Gastroesophageal sphincter (tissue), 3 donors: ENCODE measurements around the gene NDUFB7.

Experiments
- EP300 ChIP-seq: sonication (generic); formaldehyde crosslinking; IDR thresholded peaks from one replicate; pipeline ENCODE4 v1.6.1; 2017; ENCODE audit warnings: antibody characterized with exemption, mild to moderate bottlenecking
- POLR2A ChIP-seq, 2 donors: fragments of 450-650 bp; IDR thresholded peaks; one replicate each; pipeline ENCODE4 v1.6.1; 2017; ENCODE audit warnings: antibody characterized with exemption in 2 of 2, mild to moderate bottlenecking in 2 of 2, moderate library complexity in 1 of 2
- POLR2AphosphoS5 ChIP-seq: sonication (generic); formaldehyde crosslinking; IDR thresholded peaks from one replicate; pipeline ENCODE4 v1.6.1; 2017; ENCODE audit warnings: antibody characterized with exemption
- TF ChIP-seq, protein P1 (sequence below), 4 experiments: fragments of 200-600 bp in 2 of 4; fragments of 450-650 bp in 2 of 4; sonication (generic) in 1 of 4; IDR thresholded peaks; one replicate each; pipeline ENCODE4 v1.5.1; 2017 to 2019; ENCODE audit warnings: antibody characterized with exemption in 4 of 4, mild to moderate bottlenecking in 2 of 4, moderate library complexity in 2 of 4

DNA sequence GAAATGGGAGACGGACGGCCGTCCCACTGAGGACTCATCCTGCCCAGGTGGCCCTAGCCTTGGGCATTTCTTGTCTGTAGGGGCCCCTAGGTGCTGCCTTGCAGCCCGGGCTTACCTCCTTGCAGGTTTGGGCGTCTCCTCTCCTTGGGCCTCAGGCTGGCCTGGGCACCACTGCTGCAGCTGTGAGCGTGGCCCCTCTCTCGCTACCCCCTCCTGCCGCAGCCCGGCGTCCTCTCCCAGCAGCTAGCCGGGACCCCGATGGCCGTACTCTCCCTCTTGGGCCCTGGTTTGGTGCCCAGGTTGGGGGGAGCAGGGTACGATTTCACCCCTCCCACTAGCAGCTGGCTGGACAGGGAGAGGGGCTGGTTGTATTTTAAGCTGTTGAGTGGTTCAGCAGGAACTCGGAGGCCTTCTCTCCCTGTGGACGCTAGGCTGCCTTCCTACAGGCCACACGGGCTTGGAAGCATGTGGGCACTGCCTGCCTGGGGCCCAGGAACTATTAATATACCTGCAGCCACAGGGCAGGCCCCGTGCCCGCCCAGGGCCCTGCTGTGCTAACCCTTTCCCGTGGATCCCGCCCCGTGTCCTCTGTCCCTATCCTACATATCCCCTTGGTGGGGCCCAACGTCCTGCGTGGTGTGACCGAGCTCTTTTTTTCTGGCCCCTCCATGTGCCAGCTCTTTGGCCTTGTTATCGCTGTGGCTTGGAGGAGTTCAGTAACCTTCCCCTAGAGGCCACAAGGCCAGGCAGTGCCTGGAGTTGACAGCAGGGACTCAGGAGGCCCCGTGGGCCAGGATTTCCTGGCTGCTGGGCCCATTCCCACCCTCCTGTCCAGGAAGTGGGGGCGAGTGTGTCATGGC, 11.7 kb downstream of the NDUFB7 start:
- TF ChIP-seq, protein P1, sequence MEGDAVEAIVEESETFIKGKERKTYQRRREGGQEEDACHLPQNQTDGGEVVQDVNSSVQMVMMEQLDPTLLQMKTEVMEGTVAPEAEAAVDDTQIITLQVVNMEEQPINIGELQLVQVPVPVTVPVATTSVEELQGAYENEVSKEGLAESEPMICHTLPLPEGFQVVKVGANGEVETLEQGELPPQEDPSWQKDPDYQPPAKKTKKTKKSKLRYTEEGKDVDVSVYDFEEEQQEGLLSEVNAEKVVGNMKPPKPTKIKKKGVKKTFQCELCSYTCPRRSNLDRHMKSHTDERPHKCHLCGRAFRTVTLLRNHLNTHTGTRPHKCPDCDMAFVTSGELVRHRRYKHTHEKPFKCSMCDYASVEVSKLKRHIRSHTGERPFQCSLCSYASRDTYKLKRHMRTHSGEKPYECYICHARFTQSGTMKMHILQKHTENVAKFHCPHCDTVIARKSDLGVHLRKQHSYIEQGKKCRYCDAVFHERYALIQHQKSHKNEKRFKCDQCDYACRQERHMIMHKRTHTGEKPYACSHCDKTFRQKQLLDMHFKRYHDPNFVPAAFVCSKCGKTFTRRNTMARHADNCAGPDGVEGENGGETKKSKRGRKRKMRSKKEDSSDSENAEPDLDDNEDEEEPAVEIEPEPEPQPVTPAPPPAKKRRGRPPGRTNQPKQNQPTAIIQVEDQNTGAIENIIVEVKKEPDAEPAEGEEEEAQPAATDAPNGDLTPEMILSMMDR (IDR thresholded peaks at IDR 0.05) = no peak
- TF ChIP-seq POLR2A (IDR thresholded peaks at IDR 0.05) = no peak
- no peak for TF ChIP-seq POLR2AphosphoS5
- TF ChIP-seq EP300 = no peak
